SK-N-SH (cell line): ENCODE measurements around the gene SETD3.

Experiments used
- CHD2 ChIP-seq: fragments of 150-350 bp; IDR thresholded peaks from 2 replicates; pipeline ENCODE4 v1.6.1; 2018; ENCODE audit warnings: low read length; ENCODE audit not compliant: partially characterized antibody
- CTCF ChIP-seq: fragments of 200-600 bp; sonication (generic); IDR thresholded peaks from 2 replicates; pipeline ENCODE4 v1.6.1; 2017; ENCODE audit warnings: antibody characterized with exemption, mild to moderate bottlenecking, moderate library complexity
- EP300 ChIP-seq, 2 experiments: IDR thresholded peaks; 2 replicates each; pipeline versions ENCODE4 v1.4.0 to v1.6.1; 2012; ENCODE audit warnings: borderline replicate concordance in 1 of 2, low read depth in 1 of 2, low read length in 1 of 2
- EZH2phosphoT487 ChIP-seq: fragments of 200-600 bp; sonication (generic); IDR thresholded peaks from 2 replicates; pipeline ENCODE4 v1.6.1; 2017; ENCODE audit warnings: low read depth, mixed run types, mild to moderate bottlenecking, antibody characterized with exemption, moderate library complexity, borderline replicate concordance
- FOXJ3 ChIP-seq: sonication (generic); formaldehyde crosslinking; IDR thresholded peaks from 2 replicates; pipeline ENCODE4 v1.5.1; 2020; ENCODE audit warnings: mild to moderate bottlenecking, missing genetic modification reagents
- GATA2 ChIP-seq: sonication (generic); formaldehyde crosslinking; IDR thresholded peaks from 2 replicates; pipeline ENCODE4 v1.5.0; 2020; ENCODE audit warnings: mild to moderate bottlenecking, missing genetic modification reagents
- IRF3 ChIP-seq: fragments of 150-350 bp; IDR thresholded peaks from 2 replicates; pipeline ENCODE4 v1.6.1; 2016; ENCODE audit warnings: mild to moderate bottlenecking, low read depth, low read length
- POLR2AphosphoS5 ChIP-seq: IDR thresholded peaks from 2 replicates; pipeline ENCODE4 v1.6.1; 2012; ENCODE audit warnings: low read depth, low read length
- RAD21 ChIP-seq: IDR thresholded peaks from 2 replicates; pipeline ENCODE4 v1.6.1; 2012; ENCODE audit warnings: mild to moderate bottlenecking, low read length
- USF2 ChIP-seq: fragments of 150-350 bp; IDR thresholded peaks from 2 replicates; pipeline ENCODE4 v1.6.1; 2017; ENCODE audit warnings: antibody characterized with exemption, low read length, low read depth, borderline replicate concordance
- YY1 ChIP-seq: IDR thresholded peaks from 2 replicates; pipeline ENCODE4 v1.4.0; 2012; ENCODE audit warnings: low read depth, mild to moderate bottlenecking
- TF ChIP-seq, protein P1 (sequence below): IDR thresholded peaks from 2 replicates; pipeline ENCODE4 v1.4.0; 2012; ENCODE audit warnings: low read depth
- TF ChIP-seq, protein P2 (sequence below): IDR thresholded peaks from 2 replicates; pipeline ENCODE4 v1.6.1; 2012; ENCODE audit warnings: mild to moderate bottlenecking, low read depth, low read length, moderate library complexity
- TF ChIP-seq, protein P3 (sequence below): IDR thresholded peaks from 2 replicates; pipeline ENCODE4 v1.4.0; 2012; ENCODE audit warnings: low read depth, borderline replicate concordance

DNA sequence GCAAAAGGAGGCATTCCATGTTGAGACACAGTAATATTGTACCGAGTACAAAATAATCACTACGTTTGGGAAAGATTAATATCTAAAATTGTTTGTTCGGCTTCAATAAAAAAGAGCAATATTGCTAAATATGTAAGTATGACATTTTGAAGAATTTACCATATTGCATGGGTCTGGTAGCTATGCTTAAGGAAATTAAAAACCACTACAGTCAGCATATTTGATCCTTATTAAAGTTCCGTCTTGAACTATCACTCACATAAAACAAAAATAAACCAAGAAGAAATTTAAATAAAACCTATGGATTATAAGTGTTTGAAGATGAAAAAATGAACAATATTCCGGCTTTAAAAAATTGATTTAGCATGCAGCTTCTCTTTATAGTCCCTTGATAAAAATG, 63.8 kb downstream of the SETD3 start:
- TF ChIP-seq EZH2phosphoT487: no peak
- TF ChIP-seq, protein P1, sequence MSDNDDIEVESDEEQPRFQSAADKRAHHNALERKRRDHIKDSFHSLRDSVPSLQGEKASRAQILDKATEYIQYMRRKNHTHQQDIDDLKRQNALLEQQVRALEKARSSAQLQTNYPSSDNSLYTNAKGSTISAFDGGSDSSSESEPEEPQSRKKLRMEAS: no peak
- TF ChIP-seq FOXJ3 (CRISPR knock-in tag): no peak
- no peak for TF ChIP-seq CTCF
- TF ChIP-seq GATA2 (CRISPR knock-in tag): no peak
- TF ChIP-seq USF2: no peak
- no peak for TF ChIP-seq EP300 (IDR thresholded peaks at IDR 0.05; ENCODE audit: borderline replicate concordance in 1 of 2, low read depth in 1 of 2, low read length in 1 of 2)
- no peak for TF ChIP-seq CHD2
- no peak for TF ChIP-seq YY1
- TF ChIP-seq, protein P2, sequence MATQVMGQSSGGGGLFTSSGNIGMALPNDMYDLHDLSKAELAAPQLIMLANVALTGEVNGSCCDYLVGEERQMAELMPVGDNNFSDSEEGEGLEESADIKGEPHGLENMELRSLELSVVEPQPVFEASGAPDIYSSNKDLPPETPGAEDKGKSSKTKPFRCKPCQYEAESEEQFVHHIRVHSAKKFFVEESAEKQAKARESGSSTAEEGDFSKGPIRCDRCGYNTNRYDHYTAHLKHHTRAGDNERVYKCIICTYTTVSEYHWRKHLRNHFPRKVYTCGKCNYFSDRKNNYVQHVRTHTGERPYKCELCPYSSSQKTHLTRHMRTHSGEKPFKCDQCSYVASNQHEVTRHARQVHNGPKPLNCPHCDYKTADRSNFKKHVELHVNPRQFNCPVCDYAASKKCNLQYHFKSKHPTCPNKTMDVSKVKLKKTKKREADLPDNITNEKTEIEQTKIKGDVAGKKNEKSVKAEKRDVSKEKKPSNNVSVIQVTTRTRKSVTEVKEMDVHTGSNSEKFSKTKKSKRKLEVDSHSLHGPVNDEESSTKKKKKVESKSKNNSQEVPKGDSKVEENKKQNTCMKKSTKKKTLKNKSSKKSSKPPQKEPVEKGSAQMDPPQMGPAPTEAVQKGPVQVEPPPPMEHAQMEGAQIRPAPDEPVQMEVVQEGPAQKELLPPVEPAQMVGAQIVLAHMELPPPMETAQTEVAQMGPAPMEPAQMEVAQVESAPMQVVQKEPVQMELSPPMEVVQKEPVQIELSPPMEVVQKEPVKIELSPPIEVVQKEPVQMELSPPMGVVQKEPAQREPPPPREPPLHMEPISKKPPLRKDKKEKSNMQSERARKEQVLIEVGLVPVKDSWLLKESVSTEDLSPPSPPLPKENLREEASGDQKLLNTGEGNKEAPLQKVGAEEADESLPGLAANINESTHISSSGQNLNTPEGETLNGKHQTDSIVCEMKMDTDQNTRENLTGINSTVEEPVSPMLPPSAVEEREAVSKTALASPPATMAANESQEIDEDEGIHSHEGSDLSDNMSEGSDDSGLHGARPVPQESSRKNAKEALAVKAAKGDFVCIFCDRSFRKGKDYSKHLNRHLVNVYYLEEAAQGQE: no peak
- no peak for TF ChIP-seq RAD21
- no peak for TF ChIP-seq POLR2AphosphoS5
- TF ChIP-seq IRF3: no peak
- TF ChIP-seq, protein P3, sequence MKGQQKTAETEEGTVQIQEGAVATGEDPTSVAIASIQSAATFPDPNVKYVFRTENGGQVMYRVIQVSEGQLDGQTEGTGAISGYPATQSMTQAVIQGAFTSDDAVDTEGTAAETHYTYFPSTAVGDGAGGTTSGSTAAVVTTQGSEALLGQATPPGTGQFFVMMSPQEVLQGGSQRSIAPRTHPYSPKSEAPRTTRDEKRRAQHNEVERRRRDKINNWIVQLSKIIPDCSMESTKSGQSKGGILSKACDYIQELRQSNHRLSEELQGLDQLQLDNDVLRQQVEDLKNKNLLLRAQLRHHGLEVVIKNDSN: no peak
